H1 (cell line): ENCODE measurements around the gene TRIM71. TPM values are rescaled to one million over a fixed set of nuclear protein-coding genes. Genes with fewer than 3 reads are reported as not detected.

Source experiments
- BACH1 ChIP-seq: IDR thresholded peaks from 2 replicates; pipeline ENCODE4 v1.6.1; 2012; ENCODE audit warnings: low read length, improper control_type of control experiment
- NANOG ChIP-seq: IDR thresholded peaks from 2 replicates; pipeline ENCODE4 v1.6.1; 2011; ENCODE audit warnings: low read length, low read depth, mild to moderate bottlenecking, inconsistent platforms; ENCODE audit not compliant: insufficient read depth, poor library complexity, severe bottlenecking
- NRF1 ChIP-seq: IDR thresholded peaks from 2 replicates; pipeline ENCODE4 v1.6.1; 2011; ENCODE audit warnings: mild to moderate bottlenecking, low read depth, low read length, improper control_type of control experiment
- POLR2AphosphoS5 ChIP-seq: IDR thresholded peaks from 2 replicates; pipeline ENCODE4 v1.6.1; 2011; ENCODE audit warnings: low read depth, low read length
- polyA plus RNA-seq, 7 experiments: library from polyadenylated mRNA; depleted of rRNA in 3 of 7; stranded (reverse) in 5 of 7; unstranded in 2 of 7; fragments of >200 nt in 5 of 7; fragments of 200-250 nt in 2 of 7; gene quantifications; 1 replicate in 5 of 7; 2 replicates in 1 of 7; 4 replicates in 1 of 7; pipeline versions ENCODE4 v1.2.1 to v1.2.3, GENCODE V29; 2011 to 2013; ENCODE audit warnings: missing spikeins in 2 of 7, mixed read lengths in 2 of 7
- total RNA-seq: library from RNA; stranded (reverse); fragmentation: NEBNext Ultra II Directional; extraction: Animal tissue kit (Norgen Biotek cat#: 25700); gene quantifications from 2 replicates; pipeline ENCODE4 v1.2.1, GENCODE V29; 2021

Gene TRIM71
- total and polyA plus RNA-seq, 2 of the 8 experiments (the other 6 are each of a cell fraction or from before 2014, with no cell fraction given) = 53.7 to 293 TPM

- no peak for TF ChIP-seq BACH1
- TF ChIP-seq NANOG = no peak
- TF ChIP-seq NRF1 = no peak
- TF ChIP-seq POLR2AphosphoS5 = no peak
Measured at GRCh38 chr3:32910954-32911353, 93.2 kb downstream of the TRIM71 start (continued).
